PC-9 (cell line): Measurements from ENCODE around the gene CHRNE.

Source experiments
- CTCF ChIP-seq: fragments of 200-600 bp; sonication (generic); conservative IDR thresholded peaks from 2 replicates; pipeline ENCODE4 v1.6.1; 2017; ENCODE audit warnings: mixed run types, antibody characterized with exemption, mild to moderate bottlenecking, moderate library complexity
- EZH2 ChIP-seq: fragments of 200-600 bp; sonication (generic); IDR thresholded peaks from 2 replicates; pipeline ENCODE4 v1.8.0; 2017; ENCODE audit warnings: antibody characterized with exemption, low read depth

- TF ChIP-seq CTCF (no peak), EZH2 (no peak)
Observed at GRCh38 chr17:4941319-4941610, 38.4 kb upstream of the CHRNE start.
